ENCODE measurements around the gene SALL3.

DNA sequence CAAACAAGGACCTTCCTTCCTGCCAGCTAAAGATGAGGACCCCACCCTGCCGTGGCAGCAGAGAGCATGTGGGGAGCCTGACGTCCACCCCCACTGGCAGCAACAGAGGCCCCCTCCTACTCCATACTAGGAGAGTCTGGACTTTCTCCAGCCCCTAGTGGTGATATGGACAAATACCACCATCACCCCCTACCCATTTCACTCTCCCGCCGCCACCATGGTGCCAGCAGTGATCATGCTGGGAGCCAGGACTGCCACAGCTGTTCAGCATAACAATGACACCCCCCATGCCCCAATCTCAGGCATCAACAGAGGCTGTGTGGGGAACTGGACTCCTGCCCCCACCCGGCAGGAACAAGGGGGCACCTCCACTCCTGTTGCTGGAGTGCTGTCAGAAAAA lies 46.9 kb downstream of the SALL3 start:
- no peak for TF ChIP-seq EZH2 (IDR thresholded peaks at IDR 0.05; ENCODE audit: insufficient read depth, low read length)
- TF ChIP-seq, protein P1, sequence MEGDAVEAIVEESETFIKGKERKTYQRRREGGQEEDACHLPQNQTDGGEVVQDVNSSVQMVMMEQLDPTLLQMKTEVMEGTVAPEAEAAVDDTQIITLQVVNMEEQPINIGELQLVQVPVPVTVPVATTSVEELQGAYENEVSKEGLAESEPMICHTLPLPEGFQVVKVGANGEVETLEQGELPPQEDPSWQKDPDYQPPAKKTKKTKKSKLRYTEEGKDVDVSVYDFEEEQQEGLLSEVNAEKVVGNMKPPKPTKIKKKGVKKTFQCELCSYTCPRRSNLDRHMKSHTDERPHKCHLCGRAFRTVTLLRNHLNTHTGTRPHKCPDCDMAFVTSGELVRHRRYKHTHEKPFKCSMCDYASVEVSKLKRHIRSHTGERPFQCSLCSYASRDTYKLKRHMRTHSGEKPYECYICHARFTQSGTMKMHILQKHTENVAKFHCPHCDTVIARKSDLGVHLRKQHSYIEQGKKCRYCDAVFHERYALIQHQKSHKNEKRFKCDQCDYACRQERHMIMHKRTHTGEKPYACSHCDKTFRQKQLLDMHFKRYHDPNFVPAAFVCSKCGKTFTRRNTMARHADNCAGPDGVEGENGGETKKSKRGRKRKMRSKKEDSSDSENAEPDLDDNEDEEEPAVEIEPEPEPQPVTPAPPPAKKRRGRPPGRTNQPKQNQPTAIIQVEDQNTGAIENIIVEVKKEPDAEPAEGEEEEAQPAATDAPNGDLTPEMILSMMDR (IDR thresholded peaks at IDR 0.05; ENCODE audit: insufficient read depth, low read depth, low read length), result no peak

Data from astrocyte (in vitro differentiated cells and primary cell).